ENCODE measurements around the gene GMDS. TPM values are rescaled to one million over a fixed set of nuclear protein-coding genes. Genes with fewer than 3 reads are reported as not detected.

The GMDS gene
- total RNA-seq, 1 donor from 2014 or later: 30.2 TPM

GRCh38 chr6:1912731-1913130 lies 332.7 kb downstream of the GMDS start:
- no peaks in the 10 kb centered on the region for H3K9me3 ChIP-seq
- no peak overlapping the region for H3K27ac ChIP-seq
- no peak for TF ChIP-seq POLR2AphosphoS5 (IDR thresholded peaks at IDR 0.05; ENCODE audit: insufficient read depth in 1 of 2, low read depth in 1 of 2)
- TF ChIP-seq POLR2A (IDR thresholded peaks at IDR 0.05): no peak
- TF ChIP-seq CTCF (IDR thresholded peaks at IDR 0.05): no peak
- no peak for DNase-seq (ENCODE audit: extremely low spot score in 2 of 2)
- H3K36me3 ChIP-seq: no peaks in the 10 kb centered on the region
- intact Hi-C loops (cut with DNase I): loop anchor here (10.0 kb wide), 1 partner anchor 298 kb away; no protein-coding TSS in a partner anchor
- no peaks in the 10 kb centered on the region for H3K27me3 ChIP-seq
- H3K4me1 ChIP-seq: no peaks in the 10 kb centered on the region
- no peak overlapping the region for H3K4me3 ChIP-seq

- Histone ChIP-seq H3K4me3 (no peak overlapping the region), H3K4me1 (no peaks in the 10 kb centered on the region), H3K27me3 (no peaks in the 10 kb centered on the region), H3K36me3 (no peaks in the 10 kb centered on the region), H3K27ac (no peak overlapping the region), H3K9me3 (no peaks in the 10 kb centered on the region)
- TF ChIP-seq CTCF (IDR thresholded peaks at IDR 0.05) (no peak), POLR2A (IDR thresholded peaks at IDR 0.05) (no peak), POLR2AphosphoS5 (IDR thresholded peaks at IDR 0.05; ENCODE audit: insufficient read depth in 1 of 2, low read depth in 1 of 2) (no peak)
- intact Hi-C loops (cut with DNase I): loop anchor here (10.0 kb wide), 1 partner anchor 297 kb away; no protein-coding TSS in a partner anchor
- no peak for DNase-seq (ENCODE audit: extremely low spot score in 2 of 2)
These were observed 333.9 kb downstream of the GMDS start for GRCh38 chr6:1911474-1911873.

GRCh38 chr6:1910621-1911407 lies 334.6 kb downstream of the GMDS start:
- Histone ChIP-seq H3K9me3 (no peaks in the 10 kb centered on the region), H3K4me3 (no peak overlapping the region), H3K27ac (no peak overlapping the region), H3K4me1 (no peaks in the 10 kb centered on the region), H3K36me3 (no peaks in the 10 kb centered on the region), H3K27me3 (no peaks in the 10 kb centered on the region)
- TF ChIP-seq CTCF (IDR thresholded peaks at IDR 0.05) (no peak), POLR2A (IDR thresholded peaks at IDR 0.05) (no peak), POLR2AphosphoS5 (IDR thresholded peaks at IDR 0.05; ENCODE audit: insufficient read depth in 1 of 2, low read depth in 1 of 2) (no peak)
- intact Hi-C loops (cut with DNase I): loop anchor here (10.0 kb wide), 1 partner anchor 296 kb away; no protein-coding TSS in a partner anchor
- no peak for DNase-seq (ENCODE audit: extremely low spot score in 2 of 2)

GRCh38 chr6:1908784-1909183 lies 336.6 kb downstream of the GMDS start:
- no peak for DNase-seq (ENCODE audit: extremely low spot score in 2 of 2)
- intact Hi-C loops (cut with DNase I): no loop called here
- no peaks in the 10 kb centered on the region for H3K9me3 ChIP-seq
- TF ChIP-seq CTCF (IDR thresholded peaks at IDR 0.05) (no peak), POLR2AphosphoS5 (IDR thresholded peaks at IDR 0.05; ENCODE audit: insufficient read depth in 1 of 2, low read depth in 1 of 2) (no peak), POLR2A (IDR thresholded peaks at IDR 0.05) (no peak)
- H3K27me3 ChIP-seq: no peaks in the 10 kb centered on the region
- no peak overlapping the region for H3K27ac ChIP-seq
- H3K36me3 ChIP-seq: no peaks in the 10 kb centered on the region
- H3K4me1 ChIP-seq: peaks cover 10% of the 10 kb centered on the region
- H3K4me3 ChIP-seq: no peak overlapping the region

GRCh38 chr6:1906609-1907008 lies 338.8 kb downstream of the GMDS start:
- intact Hi-C loops (cut with DNase I): no loop called here
- no peak for DNase-seq (ENCODE audit: extremely low spot score in 2 of 2)
- Histone ChIP-seq H3K9me3 (no peaks in the 10 kb centered on the region), H3K27me3 (no peaks in the 10 kb centered on the region), H3K36me3 (no peaks in the 10 kb centered on the region), H3K4me3 (no peak overlapping the region), H3K27ac (no peak overlapping the region), H3K4me1 (peaks cover 14% of the 10 kb centered on the region)
- TF ChIP-seq POLR2AphosphoS5 (IDR thresholded peaks at IDR 0.05; ENCODE audit: insufficient read depth in 1 of 2, low read depth in 1 of 2) (no peak), POLR2A (IDR thresholded peaks at IDR 0.05) (no peak), CTCF (IDR thresholded peaks at IDR 0.05) (no peak)

Measured in vagina (tissue), 2 donors.